Left colon (tissue), 2 donors: ENCODE results near the gene SRRM2. TPM values are rescaled to one million over a fixed set of nuclear protein-coding genes. Genes with fewer than 3 reads are reported as not detected.
A peak's percentile ranks its signal among the peaks of the same experiment; 100 is the strongest.

ENCODE experiments used
- ATAC-seq: fragments of 200-7000 bp; cut with Tn5 transposase; one replicate; pipeline ENCODE4 v1.9.1; 2020; ENCODE audit warnings: mild to moderate bottlenecking, moderate library complexity
- DNase-seq, 2 donors: peaks; one replicate each; pipeline ENCODE4 v3.0.0-alpha.2; 2020
- intact Hi-C, 2 donors: fragments of 100-400 bp; cut with DNase I in 1 of 2; cut with micrococcal nuclease in 1 of 2; formaldehyde crosslinking; loops; one replicate each; pipeline versions ENCODE4 v1.11.2 to v1.14.0; 2022; cut with DNase I, micrococcal nuclease
- long read RNA-seq: library from polyadenylated mRNA; unstranded; transcript quantifications from one replicate; pipeline ENCODE4 v2.0.0, GENCODE V29; 2021
- total RNA-seq, 2 donors: library from RNA; stranded (reverse); fragmentation: NEBNext Ultra II Directional; extraction: Animal tissue kit (Norgen Biotek cat#: 25700); gene quantifications; one replicate each; pipeline ENCODE4 v1.2.1, GENCODE V29; 2021
- donor health status: DM: no; HTN: no; CAD: no.
- donor health status: DM: yes; HTN: yes; CAD: no.

The SRRM2 gene
- total RNA-seq = 100 to 1,000 TPM; 476 to 593 TPM
- long read RNA-seq, transcript SRRM2-226 (4 exons, 461 nt) = major isoform, 18 of 126 reads
- long read RNA-seq, partial matches to known transcripts = 87 of 126 reads
- long read RNA-seq, other reads (novel, unspliced or antisense) = 15 of 126 reads

- intact Hi-C loops = no loop called here
- DNase-seq (peak; percentile 94 to 97), ATAC-seq (peak; percentile 90)
Observed at GRCh38 chr16:2752035-2752849, at the start of gene SRRM2. SRRM2 (plus strand) TSS chr16:2752638; CDS start chr16:2756365, 3,727 bp downstream.

GRCh38 chr16:2702871-2703745, 49.3 kb upstream of the SRRM2 start:
- no peak for DNase-seq
- intact Hi-C loops = no loop called here
- ATAC-seq = no peak

DNA sequence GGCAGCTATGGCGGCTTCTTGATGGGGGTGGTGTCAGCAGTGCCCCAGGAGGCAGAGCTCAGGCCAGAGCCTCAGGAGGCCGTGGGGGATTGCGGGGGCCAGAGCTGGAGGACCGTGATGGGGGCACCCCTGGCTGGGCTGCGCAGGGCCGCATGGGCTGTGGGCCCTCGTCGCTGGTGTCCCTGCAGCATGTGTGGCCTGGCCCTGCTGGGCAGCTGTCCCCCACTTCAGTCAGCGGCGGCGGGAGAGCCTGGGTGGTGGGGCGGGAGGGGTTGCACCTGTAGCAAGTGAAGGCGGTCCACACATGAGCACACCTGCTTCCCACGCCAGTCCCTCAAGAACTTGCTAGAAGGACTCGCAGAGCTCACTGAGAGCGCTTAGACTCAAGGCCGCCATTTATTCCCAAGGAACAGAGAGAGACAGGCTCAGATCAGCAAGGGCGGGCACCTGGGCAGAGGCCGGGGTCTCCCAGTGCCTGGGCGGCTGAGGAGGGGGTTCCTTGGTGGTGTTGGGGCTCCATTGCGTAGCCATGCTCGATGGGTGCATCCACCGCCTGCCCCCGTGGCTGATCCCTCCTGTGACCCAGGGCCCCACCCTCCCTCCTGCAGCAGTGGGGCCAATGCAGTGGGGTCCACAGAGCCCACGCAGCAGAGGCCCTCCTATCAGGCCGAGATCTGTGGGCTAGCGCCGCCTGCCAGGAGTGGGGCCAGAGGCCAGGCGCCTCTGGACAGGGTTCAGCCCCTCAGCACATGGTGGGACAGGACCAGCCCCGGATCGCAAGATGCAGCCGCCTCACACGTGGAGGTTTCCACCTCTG, 48.1 kb upstream of the SRRM2 start:
- DNase-seq (no peak), ATAC-seq (no peak)
- intact Hi-C loops = no loop called here

DNA sequence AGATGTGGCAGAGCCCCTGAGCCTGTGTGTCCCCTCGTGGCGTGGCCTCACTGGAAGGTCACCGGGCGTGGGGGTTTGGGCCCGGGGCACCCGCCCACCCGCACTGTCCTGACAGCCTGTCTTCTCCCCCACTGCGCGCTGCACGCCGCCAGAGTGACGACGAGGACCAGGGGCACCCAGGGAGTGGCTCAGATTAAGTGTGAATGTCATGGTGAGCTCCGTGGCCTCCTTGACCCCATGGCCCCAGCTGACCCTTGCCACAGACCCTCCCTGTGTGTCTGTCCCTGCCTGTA, 47.5 kb upstream of the SRRM2 start:
- no peak for DNase-seq
- no peak for ATAC-seq
- intact Hi-C loops = no loop called here

- DNase-seq (no peak), ATAC-seq (no peak)
- intact Hi-C loops = no loop called here
Observed at GRCh38 chr16:2705351-2705750, 47.1 kb upstream of the SRRM2 start.

- no peak for DNase-seq
- ATAC-seq = no peak
- intact Hi-C loops = no loop called here
Observed at GRCh38 chr16:2706085-2706484, 46.4 kb upstream of the SRRM2 start.

DNA sequence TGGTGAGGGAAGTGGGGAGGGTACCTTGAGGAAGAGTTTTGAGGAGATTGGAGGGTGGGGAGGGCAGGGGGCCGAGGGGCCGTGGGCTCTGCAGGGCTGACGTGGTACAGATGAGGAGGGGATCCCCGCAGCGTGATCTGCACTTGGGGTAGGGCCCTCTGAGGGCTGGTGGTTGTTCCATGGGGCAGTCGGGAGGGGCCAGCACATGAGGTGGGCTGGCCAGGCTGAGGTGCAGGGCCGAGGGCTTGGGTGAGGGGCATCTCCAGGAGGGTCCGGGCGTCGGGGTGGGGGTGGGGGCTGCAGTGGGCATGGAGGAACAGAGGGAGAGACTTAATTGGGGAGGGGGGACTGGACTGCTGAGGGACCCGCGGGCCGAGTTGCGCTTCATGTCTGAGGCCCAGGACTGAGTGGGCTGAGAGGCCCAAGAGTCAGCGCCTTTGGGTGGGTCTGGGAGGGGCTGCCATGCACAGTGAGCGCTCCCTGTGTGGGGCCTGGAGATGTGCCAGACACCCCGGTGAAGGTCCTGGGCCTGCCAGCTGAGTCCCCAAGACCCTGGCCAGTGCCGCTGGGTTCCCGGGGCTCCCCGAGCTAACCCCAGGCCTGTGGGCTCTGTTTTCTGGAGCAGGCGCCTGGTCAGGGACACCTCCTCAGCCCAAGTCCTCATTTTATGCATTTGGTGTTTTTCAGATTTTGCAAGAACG, 45.7 kb upstream of the SRRM2 start:
- intact Hi-C loops = no loop called here
- ATAC-seq (no peak), DNase-seq (no peak)

- ATAC-seq (no peak), DNase-seq (no peak)
- intact Hi-C loops = no loop called here
Observed at GRCh38 chr16:2707368-2708289, 44.8 kb upstream of the SRRM2 start.

DNA sequence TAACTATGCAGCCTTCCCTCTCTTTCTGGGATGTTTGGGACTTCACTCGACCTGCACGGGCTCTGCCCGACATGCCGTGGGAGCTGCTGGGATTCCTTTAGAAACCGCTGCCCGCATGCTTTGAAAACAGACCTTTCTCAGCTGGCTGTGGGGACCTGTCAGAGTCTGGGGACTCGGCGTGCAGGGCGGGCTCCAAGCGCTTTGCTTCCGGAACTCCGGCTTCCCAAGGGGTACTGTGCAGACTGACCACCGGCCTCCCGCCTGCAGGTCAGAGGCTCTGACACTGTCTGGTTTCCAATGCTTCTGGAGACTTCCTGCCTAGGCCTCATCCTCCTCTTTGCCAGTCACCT, 44.2 kb upstream of the SRRM2 start:
- intact Hi-C loops = no loop called here
- DNase-seq (no peak), ATAC-seq (no peak)

DNA sequence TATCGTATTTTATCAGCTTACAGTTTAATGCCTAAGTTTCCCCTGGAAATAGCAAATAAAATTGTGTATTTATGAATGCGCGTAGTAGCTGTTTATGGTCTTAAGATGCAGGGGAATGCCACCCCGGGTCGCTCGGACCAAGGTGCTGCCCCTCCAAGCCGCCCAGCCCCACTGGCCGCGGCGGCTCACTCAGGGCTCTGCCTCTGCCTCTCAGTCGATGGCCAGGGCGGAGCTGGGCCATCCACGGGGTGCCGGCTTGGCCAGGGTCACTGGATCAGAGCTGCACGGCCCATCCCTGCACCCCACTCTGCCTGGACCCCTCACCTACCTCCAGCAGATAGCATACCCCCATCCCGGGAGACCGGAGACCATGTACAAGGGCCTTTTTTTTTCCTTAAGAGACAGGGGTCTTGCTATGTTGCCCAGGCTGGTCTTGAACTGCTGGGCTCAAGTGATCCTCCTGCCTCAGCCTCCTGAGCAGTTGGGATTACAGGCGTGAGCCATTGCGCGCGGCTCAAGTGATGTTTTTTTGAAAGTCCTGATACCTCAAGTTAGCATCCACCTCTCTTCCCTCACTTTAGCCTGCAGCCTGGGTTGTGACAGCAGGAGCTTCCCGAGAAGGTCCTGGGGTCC, 43.4 kb upstream of the SRRM2 start:
- ATAC-seq (no peak), DNase-seq (no peak)
- intact Hi-C loops = no loop called here

GRCh38 chr16:2709588-2709984, 42.9 kb upstream of the SRRM2 start:
- ATAC-seq (no peak), DNase-seq (no peak)
- intact Hi-C loops = no loop called here

GRCh38 chr16:2710021-2710710, 42.3 kb upstream of the SRRM2 start:
- DNase-seq (no peak), ATAC-seq (peak; percentile 17)
- intact Hi-C loops = no loop called here

DNA sequence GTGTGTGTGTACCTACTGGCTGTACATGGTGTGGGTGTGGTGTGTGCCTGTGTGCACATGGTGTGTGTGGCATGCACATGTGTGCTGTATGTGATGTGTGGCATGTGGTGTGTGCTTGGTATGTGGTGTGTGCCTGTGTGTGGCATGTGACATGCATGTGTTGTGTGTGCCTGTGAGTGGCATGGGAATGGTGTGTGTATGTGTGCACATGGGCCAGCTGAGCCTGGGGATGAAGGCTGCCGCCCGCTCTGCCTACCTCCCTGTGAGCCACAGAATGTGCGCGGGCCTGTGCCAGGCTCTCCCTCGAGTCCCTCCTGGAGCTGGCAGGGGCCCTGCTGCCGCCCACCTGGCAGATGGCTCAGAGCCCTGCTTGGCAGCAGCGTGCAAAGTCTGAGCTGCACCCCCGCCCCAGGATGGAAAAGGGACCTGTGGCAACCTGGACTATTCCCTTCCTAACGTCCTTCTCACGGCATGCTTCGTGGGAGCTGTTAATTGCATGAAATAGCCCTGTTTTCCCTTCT, 41.7 kb upstream of the SRRM2 start:
- peak; percentile 11 for ATAC-seq
- no peak for DNase-seq
- intact Hi-C loops = no loop called here

DNA sequence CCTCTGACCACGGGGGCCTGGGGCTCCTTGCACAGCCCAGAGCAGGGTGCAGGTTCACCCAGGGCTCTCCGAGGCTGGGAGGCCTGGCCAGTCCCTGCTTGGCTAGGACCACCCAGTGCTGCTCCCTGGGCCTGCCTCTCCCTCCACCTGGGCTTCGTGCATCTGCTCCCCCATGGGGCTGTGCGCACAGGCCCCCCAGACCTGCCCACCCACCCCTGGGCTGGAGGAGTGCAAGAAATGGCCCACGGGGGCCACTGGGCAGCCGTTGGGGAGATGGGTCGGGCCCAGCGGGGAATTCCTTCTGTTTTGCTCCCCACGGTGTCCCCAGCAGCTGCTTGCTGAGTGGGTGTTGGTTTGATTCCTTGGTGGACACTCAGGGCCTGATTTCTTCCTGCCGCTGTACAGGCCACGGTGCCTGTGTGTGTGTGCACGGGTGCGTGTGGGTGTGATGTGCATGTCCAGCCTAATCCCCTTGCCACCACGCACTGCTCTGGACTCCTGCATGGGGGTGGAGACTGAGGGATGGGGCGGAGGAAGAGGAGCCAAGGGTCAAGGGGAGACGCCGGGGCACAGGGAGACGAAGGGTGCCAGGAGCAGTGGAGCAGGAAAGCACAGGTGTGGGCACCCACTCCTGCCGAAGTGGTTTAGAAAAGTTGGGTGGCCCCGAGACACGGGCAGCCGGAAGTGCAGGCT, 40.9 kb upstream of the SRRM2 start:
- intact Hi-C loops = no loop called here
- ATAC-seq (peak; percentile 21), DNase-seq (no peak)

DNA sequence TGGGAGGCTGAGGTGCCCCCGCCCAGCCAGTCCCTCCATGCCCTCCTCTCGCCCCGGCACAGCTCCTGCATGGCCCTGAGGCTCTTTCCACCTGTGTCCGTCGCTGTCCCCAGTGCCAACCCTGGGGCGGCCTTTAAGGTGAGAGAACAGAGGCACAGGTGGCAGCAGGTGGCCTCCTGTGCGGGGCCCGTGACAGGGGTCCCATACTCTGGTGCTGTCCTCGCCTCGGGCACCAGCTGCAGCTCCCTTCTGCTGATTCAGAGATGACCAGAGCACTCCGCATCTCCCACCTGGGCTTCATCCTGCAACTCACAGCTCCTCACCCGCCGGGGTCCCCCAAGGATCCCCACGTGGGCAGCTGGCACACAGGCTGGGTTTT, 40.4 kb upstream of the SRRM2 start:
- intact Hi-C loops = no loop called here
- ATAC-seq (peak; percentile 7), DNase-seq (no peak)

DNA sequence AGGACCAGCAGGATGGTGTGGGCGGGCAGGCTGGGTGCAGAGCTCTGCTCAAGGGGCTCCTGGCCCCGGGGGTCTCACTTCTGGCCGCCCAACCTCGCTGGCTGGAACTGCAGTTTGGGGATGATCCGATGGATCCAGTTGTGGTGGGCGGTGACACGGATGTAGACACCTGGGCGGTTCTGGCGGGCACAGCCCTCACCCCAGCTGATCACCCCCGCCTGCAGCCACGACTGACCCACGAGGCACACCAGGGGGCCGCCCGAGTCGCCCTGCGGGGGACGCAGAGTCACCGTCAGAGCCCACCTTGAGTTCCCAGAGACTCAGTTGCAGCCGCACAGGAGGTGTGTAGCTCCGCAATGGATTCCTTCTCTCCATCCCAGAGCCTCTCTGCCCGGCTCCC, 39.9 kb upstream of the SRRM2 start:
- no peak for ATAC-seq
- intact Hi-C loops = no loop called here
- DNase-seq = no peak
